Endothelial cell of umbilical vein (primary cell): ENCODE results near the gene TMEM250. TPM values are rescaled to one million over a fixed set of nuclear protein-coding genes. Genes with fewer than 3 reads are reported as not detected.

Experiments used
- BruUV-seq: library from RNA; stranded (reverse); fragments of 400-500 nt; replicated peaks from 2 replicates; lab custom pipeline; 2021; lab: Mats Ljungman, UMichigan
- CTCF ChIA-PET: fragments of 300-600, 350-600 bp; sonication (Branson Sonifier 250); formaldehyde crosslinking; loops from one replicate; lab custom pipeline; 2021; ENCODE audit warnings: antibody characterized with exemption, inconsistent platforms; lab: Charles Lee
- POLR2A ChIA-PET: fragments of 300-600, 350-600 bp; sonication (Branson Sonifier 250); formaldehyde crosslinking; loops from one replicate; lab custom pipeline; 2021; ENCODE audit warnings: antibody characterized with exemption, inconsistent platforms; lab: Charles Lee
- DNase-seq: peaks from one replicate; pipeline ENCODE4 v3.0.0-alpha.2; 2011; ENCODE audit warnings: low read depth, low spot score
- FAIRE-seq: peaks from 2 replicates; lab custom pipeline; 2011; peaks lifted over from hg19 to GRCh38; lab: Jason Lieb, UNC
- H2AFZ ChIP-seq: 2 replicates; pipeline ENCODE4 v1.6.0; 2012; ENCODE audit warnings: low read depth, low read length, control low read depth, inconsistent platforms
- H3K27ac ChIP-seq: 2 replicates; pipeline ENCODE4 v1.5.1; 2011; ENCODE audit warnings: low read depth, mild to moderate bottlenecking, control low read depth, low read length, moderate library complexity; ENCODE audit not compliant: insufficient read depth
- H3K27me3 ChIP-seq, 2 experiments: 2 replicates each; pipeline versions ENCODE4 v1.6.0 to v1.6.1; 2011; ENCODE audit warnings: low read length in 2 of 2, mixed read lengths in 1 of 2; ENCODE audit not compliant: control insufficient read depth in 2 of 2, insufficient read depth in 2 of 2
- H3K36me3 ChIP-seq, 2 experiments: 2 replicates in 1 of 2; 3 replicates in 1 of 2; pipeline ENCODE4 v1.5.1; 2011; ENCODE audit warnings: low read length in 2 of 2, mild to moderate bottlenecking in 1 of 2, moderate library complexity in 1 of 2; ENCODE audit not compliant: control insufficient read depth in 2 of 2, insufficient read depth in 2 of 2; ENCODE audit errors: extremely low read depth in 1 of 2
- H3K4me1 ChIP-seq: 3 replicates; pipeline ENCODE4 v1.5.1; 2011; ENCODE audit warnings: mild to moderate bottlenecking, low read length; ENCODE audit not compliant: control insufficient read depth, insufficient read depth; ENCODE audit errors: extremely low read depth
- H3K4me2 ChIP-seq: 2 replicates; pipeline ENCODE4 v1.6.1; 2011; ENCODE audit warnings: low read length, control low read depth, mixed read lengths; ENCODE audit not compliant: insufficient read depth
- H3K4me3 ChIP-seq, 3 experiments: fragments of 200-600 bp in 1 of 3; sonication (generic), shearing (Covaris generic) in 1 of 3; replicated peaks in 1 of 3; 2 replicates each; pipeline ENCODE4 v1.5.1; 2011 to 2016; ENCODE audit warnings: control low read depth in 3 of 3, low read length in 3 of 3, mild to moderate bottlenecking in 2 of 3, inconsistent platforms in 1 of 3, low read depth in 1 of 3, moderate library complexity in 1 of 3; ENCODE audit not compliant: insufficient read depth in 1 of 3
- H3K79me2 ChIP-seq: 2 replicates; pipeline ENCODE4 v1.6.0; 2012; ENCODE audit warnings: low read length, inconsistent platforms; ENCODE audit not compliant: control insufficient read depth, insufficient read depth
- H3K9ac ChIP-seq: replicated peaks from 2 replicates; pipeline ENCODE3; 2011; ENCODE audit warnings: low read length, control low read depth; ENCODE audit not compliant: insufficient read depth; ENCODE audit errors: extremely low read depth
- H3K9me1 ChIP-seq: replicated peaks from 3 replicates; pipeline ENCODE4 v1.6.0; 2011; ENCODE audit warnings: mild to moderate bottlenecking, low read length; ENCODE audit not compliant: control insufficient read depth, insufficient read depth; ENCODE audit errors: extremely low read depth
- H3K9me3 ChIP-seq: replicated peaks from 2 replicates; pipeline ENCODE4 v1.5.1; 2012; ENCODE audit warnings: low read length, inconsistent platforms; ENCODE audit not compliant: control insufficient read depth, insufficient read depth
- H4K20me1 ChIP-seq: replicated peaks from 2 replicates; pipeline ENCODE3; 2011; ENCODE audit warnings: mild to moderate bottlenecking, low read length; ENCODE audit not compliant: control insufficient read depth, insufficient read depth; ENCODE audit errors: extremely low read depth
- FOS ChIP-seq: IDR thresholded peaks from 2 replicates; pipeline ENCODE4 v1.6.1; 2011; ENCODE audit warnings: mild to moderate bottlenecking, low read length, moderate library complexity, borderline replicate concordance; ENCODE audit not compliant: insufficient read depth
- GATA2 ChIP-seq: IDR thresholded peaks from 2 replicates; pipeline ENCODE4 v1.7.0; 2011; ENCODE audit warnings: low read depth, mild to moderate bottlenecking, moderate library complexity, mixed read lengths, low read length; ENCODE audit not compliant: insufficient read length, insufficient read depth
- MYC ChIP-seq: IDR thresholded peaks from one replicate; pipeline ENCODE4 v1.6.1; 2011; ENCODE audit warnings: mild to moderate bottlenecking, low read depth, low read length
- POLR2A ChIP-seq: IDR thresholded peaks from 2 replicates; pipeline ENCODE4 v1.6.1; 2012; ENCODE audit warnings: low read depth, mild to moderate bottlenecking, control low read depth, low read length
- POLR2AphosphoS5 ChIP-seq: IDR thresholded peaks from 2 replicates; pipeline ENCODE4 v1.6.1; 2012; ENCODE audit warnings: low read depth, mild to moderate bottlenecking, control low read depth, low read length, moderate library complexity; ENCODE audit not compliant: insufficient read depth
- dilution Hi-C: fragments of 300-500 bp; cut with MboI; formaldehyde crosslinking; loops from one replicate; pipeline ENCODE4 v1.15.0; 2019; ENCODE audit warnings: low sequenced_read_pairs; ENCODE audit not compliant: extremely low pct_ligation_motif_present
- intact Hi-C: fragments of 100-400 bp; cut with micrococcal nuclease; formaldehyde crosslinking; loops from one replicate; pipeline ENCODE4 v1.10.0; 2022
- polyA plus RNA-seq, 4 experiments: library from polyadenylated mRNA; depleted of rRNA in 3 of 4; stranded (reverse) in 3 of 4; unstranded in 1 of 4; fragments of >200 nt; gene quantifications; 2 replicates each; pipeline versions ENCODE4 v1.2.1 to v1.2.3, GENCODE V29; 2011 to 2012; ENCODE audit warnings: missing spikeins in 1 of 4
- total RNA-seq: library from RNA; stranded (reverse); gene quantifications from 2 replicates; pipeline ENCODE4 v1.2.3, GENCODE V29; 2021
- TF ChIP-seq, protein P1 (sequence below): IDR thresholded peaks from 2 replicates; pipeline ENCODE4 v1.6.1; 2011; ENCODE audit not compliant: insufficient read depth, insufficient read length
- TF ChIP-seq, protein P2 (sequence below), 2 donors: IDR thresholded peaks; 1 replicate in 1 of 2; 2 replicates in 1 of 2; pipeline ENCODE4 v1.5.1; 2011; ENCODE audit warnings: low read length in 2 of 2, mild to moderate bottlenecking in 2 of 2, moderate library complexity in 2 of 2, control low read depth in 1 of 2, inconsistent platforms in 1 of 2, low read depth in 1 of 2; ENCODE audit not compliant: insufficient read depth in 1 of 2; ENCODE audit errors: extremely low read depth in 1 of 2

TMEM250 gene
- total and polyA plus RNA-seq, 2 donors (not counting 3 experiments of a cell fraction or from before 2014, with no cell fraction given): 24.9 to 49.9 TPM

DNA sequence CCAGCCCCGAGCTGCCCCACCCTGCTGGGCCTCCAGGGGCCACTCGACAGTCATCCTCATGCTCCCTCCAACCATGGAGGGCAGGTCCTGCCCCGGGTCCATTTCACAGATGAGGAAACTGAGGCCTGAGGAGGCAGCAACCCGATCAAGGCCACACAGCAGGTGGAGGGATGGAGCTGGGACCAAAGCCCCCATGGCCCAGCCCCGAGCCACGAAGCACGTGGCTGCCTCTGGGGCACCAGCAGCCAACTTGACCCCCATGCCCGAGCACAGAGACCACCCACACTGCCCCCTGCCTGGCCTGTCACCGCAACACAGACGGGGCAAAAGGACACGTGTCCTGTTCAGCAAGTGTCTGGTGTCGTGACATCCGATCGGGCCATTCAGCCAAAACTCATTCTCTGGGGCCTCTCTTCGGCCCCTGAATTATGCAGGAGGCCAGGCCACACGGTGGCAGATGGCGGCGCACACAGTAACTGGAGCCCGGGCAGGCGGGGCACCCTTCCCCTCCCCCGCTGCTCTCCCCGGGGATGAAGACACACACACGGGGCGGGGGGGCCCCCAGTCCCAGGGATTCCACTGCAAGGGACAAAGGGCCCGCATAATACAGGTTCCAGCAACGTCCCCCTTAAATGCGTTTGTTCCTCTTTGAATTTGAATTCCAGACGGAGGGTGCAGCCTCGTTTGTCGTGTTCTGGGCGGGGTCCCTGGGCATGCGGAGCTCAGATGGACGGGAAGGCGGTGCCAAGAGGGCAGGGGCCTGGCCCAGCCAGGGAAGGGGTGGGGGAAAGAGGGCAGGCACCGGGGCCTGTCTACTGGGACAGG is 29.4 kb upstream of the TMEM250 start:
- Histone ChIP-seq H3K27me3 (peaks cover 0 to 2% of the 10 kb centered on the region in 2 experiments), H3K4me3 (no peak overlapping the region), H3K27ac (no peak overlapping the region), H3K9me1 (no peaks in the 10 kb centered on the region), H3K4me2 (no peak overlapping the region), H3K9ac (no peak overlapping the region), H3K9me3 (no peaks in the 10 kb centered on the region), H3K79me2 (no peaks in the 10 kb centered on the region), H4K20me1 (no peaks in the 10 kb centered on the region), H2AFZ (no peak overlapping the region), H3K4me1 (no peaks in the 10 kb centered on the region), H3K36me3 (no peaks in the 10 kb centered on the region)
- TF ChIP-seq GATA2 (no peak), POLR2AphosphoS5 (no peak), FOS (no peak), MYC (no peak), POLR2A (no peak)
- TF ChIP-seq, protein P1, sequence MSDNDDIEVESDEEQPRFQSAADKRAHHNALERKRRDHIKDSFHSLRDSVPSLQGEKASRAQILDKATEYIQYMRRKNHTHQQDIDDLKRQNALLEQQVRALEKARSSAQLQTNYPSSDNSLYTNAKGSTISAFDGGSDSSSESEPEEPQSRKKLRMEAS: no peak
- TF ChIP-seq, protein P2, sequence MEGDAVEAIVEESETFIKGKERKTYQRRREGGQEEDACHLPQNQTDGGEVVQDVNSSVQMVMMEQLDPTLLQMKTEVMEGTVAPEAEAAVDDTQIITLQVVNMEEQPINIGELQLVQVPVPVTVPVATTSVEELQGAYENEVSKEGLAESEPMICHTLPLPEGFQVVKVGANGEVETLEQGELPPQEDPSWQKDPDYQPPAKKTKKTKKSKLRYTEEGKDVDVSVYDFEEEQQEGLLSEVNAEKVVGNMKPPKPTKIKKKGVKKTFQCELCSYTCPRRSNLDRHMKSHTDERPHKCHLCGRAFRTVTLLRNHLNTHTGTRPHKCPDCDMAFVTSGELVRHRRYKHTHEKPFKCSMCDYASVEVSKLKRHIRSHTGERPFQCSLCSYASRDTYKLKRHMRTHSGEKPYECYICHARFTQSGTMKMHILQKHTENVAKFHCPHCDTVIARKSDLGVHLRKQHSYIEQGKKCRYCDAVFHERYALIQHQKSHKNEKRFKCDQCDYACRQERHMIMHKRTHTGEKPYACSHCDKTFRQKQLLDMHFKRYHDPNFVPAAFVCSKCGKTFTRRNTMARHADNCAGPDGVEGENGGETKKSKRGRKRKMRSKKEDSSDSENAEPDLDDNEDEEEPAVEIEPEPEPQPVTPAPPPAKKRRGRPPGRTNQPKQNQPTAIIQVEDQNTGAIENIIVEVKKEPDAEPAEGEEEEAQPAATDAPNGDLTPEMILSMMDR (IDR thresholded peaks at IDR 0.05; ENCODE audit: extremely low read depth in 1 of 2, insufficient read depth in 1 of 2, low read depth in 1 of 2, low read length in 2 of 2): no peak
- POLR2A ChIA-PET: no interaction called here
- no TSS peak for BruUV-seq
- FAIRE-seq: no peak
- dilution Hi-C loops (no loop called here), intact Hi-C loops (no loop called here)
- CTCF ChIA-PET: interaction anchor here (1.4 to 1.7 kb wide), 2 partner anchors 9 to 10 kb away, joined by 3 to 6 read pairs; no protein-coding TSS in a partner anchor
- DNase-seq: no peak
